ENCODE data around the gene SORCS2.
"Not testable (repeated sequence)": the region's sequence is repeated elsewhere in the genome, so short reads cannot be mapped to it uniquely, and the experiment has no call there.

The SORCS2 gene

DNA sequence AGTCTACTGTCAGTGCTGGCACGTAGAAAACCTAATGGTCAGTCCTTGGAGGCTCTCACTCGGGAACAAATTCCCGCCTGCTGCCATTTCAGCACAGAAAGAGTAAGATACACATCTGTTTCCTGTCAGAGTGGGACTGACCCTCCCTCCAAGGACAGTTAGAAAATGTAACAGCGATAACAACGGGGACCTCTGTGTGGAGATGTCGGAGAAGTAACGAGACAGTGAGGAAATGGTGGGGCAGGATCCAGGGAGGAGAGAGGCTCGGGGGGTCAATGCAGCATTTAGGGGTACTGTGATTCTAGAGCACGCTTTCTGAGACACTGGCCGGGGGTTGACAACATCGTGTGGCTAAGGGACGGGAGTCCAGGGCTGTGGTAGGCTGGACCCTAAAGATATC, 36.0 kb upstream of the SORCS2 start:
- Mint-ChIP-seq H3K27me3 (peaks cover 65% of the 10 kb centered on the region), H3K36me3 (no peaks in the 10 kb centered on the region), H3K27ac (no peak overlapping the region), H3K4me1 (no peaks in the 10 kb centered on the region), H3K4me3 (no peak overlapping the region), H3K9me3 (no peaks in the 10 kb centered on the region)
- no peak for ATAC-seq

DNA sequence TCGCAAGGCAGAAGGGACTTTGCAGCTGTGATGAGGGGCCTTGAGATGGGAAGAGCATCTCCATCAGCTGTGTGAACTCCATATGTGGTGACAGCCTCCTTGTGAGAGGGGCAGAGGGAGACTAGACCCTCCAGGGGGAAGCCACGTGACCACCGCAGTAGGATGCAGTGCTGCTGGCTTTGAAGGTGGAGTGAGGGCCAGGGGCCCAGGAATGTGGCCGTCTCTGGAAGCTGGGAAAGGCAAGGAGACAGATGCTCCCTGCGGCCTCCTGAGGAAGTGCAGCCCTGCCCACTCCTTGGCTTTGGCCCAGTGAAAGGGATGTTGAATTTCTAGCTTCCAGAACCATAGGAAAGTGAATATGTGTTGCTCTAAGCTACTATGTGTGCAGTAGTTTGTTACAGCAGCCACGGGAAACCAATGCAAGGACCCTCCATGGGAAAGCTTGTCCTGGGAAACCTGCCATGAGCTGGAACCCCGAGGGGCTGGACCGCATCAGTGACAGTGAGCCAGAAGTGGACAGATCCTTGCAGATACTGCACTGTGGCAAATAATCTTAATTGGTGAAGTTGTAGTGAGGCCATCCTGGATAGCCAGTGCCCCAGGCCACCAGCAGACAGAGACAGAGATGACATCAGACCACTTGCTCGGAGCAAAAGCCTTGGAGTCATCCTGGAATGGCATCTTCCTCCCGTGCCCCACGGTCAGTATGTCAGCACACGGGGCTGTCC, 35.4 kb upstream of the SORCS2 start:
- Mint-ChIP-seq H3K27ac (no peak overlapping the region), H3K4me1 (no peaks in the 10 kb centered on the region), H3K4me3 (no peak overlapping the region), H3K36me3 (no peaks in the 10 kb centered on the region), H3K27me3 (peaks cover 71% of the 10 kb centered on the region), H3K9me3 (no peaks in the 10 kb centered on the region)
- no peak for ATAC-seq

DNA sequence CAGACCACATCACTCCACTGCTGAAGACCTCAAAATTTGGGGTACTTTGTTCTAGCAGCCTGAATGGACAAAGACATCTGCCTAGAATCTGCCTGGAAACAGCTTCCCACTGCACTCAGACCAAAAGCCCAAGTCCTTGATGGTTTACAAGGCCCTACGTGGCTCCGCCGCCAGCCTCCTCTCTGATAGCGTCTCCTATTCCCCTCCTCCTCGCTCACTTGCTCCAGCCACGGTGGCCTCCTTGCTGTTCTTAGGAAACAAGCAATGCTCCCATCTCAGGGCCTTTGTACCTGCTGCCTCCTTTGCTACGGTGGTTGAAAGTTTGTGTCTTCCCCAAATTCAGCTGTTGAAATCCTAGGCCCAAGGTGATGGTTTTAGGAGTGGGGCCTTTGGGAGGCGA, 34.7 kb upstream of the SORCS2 start:
- H3K4me1 Mint-ChIP-seq, result no peaks in the 10 kb centered on the region
- H3K27me3 Mint-ChIP-seq, result peaks cover 74% of the 10 kb centered on the region
- no peak overlapping the region for H3K27ac Mint-ChIP-seq
- no peaks in the 10 kb centered on the region for H3K36me3 Mint-ChIP-seq
- no peak for ATAC-seq
- no peaks in the 10 kb centered on the region for H3K9me3 Mint-ChIP-seq
- no peak overlapping the region for H3K4me3 Mint-ChIP-seq

DNA sequence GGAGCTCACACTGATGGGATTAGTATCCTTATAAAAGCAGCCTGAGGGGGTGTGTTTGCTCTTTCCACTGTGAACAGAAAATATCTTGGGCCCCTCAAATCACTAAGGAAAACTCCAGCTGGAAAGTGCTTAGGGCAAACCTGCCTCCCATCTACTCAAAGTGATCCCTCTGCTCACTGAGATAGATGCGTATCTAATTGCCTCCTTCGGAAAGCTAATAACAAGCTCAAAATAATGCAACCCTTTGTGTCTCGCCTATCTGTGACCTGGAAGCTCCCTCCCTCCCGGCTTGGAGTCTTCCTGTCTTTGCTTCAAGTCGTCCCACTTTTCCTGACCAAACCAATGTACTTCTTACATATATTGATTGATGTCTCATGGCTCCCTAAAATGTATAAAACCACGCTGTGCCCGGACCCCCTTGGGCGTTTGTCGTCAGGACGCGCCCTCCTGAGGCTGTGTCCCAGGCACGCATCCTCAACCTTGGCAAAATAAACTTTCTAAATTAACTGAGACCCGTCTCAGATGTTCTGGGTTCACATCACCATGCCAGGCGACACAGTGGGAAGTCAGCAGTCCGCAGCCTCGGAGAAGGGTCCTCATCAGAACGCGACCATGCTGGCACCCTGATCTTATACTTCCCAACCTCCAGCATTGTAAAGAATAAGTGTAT, 34.1 kb upstream of the SORCS2 start:
- Mint-ChIP-seq H3K4me3 (no peak overlapping the region), H3K27ac (no peak overlapping the region), H3K4me1 (no peaks in the 10 kb centered on the region), H3K36me3 (no peaks in the 10 kb centered on the region), H3K27me3 (peaks cover 68% of the 10 kb centered on the region), H3K9me3 (no peaks in the 10 kb centered on the region)
- ATAC-seq, result no peak

DNA sequence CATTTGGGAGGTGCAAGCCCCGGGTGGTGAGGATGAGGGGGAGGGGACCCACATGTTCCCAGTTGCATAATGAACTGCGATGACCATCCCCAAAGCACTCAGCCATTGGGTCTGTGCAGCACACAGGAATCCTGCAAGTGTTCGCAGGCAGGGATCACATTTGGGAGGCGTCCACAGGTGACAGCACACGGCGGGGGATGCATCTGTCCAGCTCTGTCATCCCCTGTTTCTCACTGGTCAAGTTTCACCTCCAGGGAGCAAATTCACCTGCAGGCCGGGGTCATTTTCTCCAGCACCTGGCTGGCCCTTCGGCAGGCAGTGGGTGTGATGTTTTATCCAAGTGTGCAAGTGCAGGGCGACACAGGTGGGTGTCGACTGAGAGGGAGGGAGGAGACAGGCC, 33.3 kb upstream of the SORCS2 start:
- ATAC-seq, result no peak
- no peaks in the 10 kb centered on the region for H3K36me3 Mint-ChIP-seq
- H3K27me3 Mint-ChIP-seq, result peaks cover 60% of the 10 kb centered on the region
- H3K27ac Mint-ChIP-seq, result no peak overlapping the region
- no peaks in the 10 kb centered on the region for H3K4me1 Mint-ChIP-seq
- H3K4me3 Mint-ChIP-seq, result no peak overlapping the region
- H3K9me3 Mint-ChIP-seq, result no peaks in the 10 kb centered on the region

DNA sequence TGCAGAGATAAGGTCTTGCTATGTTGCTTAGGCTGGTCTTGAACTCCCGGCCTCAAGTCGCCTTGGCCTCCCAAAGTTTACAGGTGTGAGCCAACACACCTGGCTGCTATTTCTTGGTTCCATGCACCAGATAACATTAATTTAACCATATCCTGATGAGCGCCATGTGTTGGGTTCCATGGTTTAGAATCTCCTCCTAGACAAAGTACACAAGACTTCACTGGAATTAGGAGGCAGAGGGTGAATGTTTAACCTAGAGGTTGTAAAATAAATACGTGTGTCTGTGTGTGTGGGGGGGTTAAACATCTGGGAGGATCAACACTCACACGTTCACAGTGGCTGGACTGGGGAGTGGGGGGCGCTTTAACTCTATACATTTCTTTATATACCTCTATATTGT, 32.4 kb upstream of the SORCS2 start:
- no peak overlapping the region for H3K27ac Mint-ChIP-seq

DNA sequence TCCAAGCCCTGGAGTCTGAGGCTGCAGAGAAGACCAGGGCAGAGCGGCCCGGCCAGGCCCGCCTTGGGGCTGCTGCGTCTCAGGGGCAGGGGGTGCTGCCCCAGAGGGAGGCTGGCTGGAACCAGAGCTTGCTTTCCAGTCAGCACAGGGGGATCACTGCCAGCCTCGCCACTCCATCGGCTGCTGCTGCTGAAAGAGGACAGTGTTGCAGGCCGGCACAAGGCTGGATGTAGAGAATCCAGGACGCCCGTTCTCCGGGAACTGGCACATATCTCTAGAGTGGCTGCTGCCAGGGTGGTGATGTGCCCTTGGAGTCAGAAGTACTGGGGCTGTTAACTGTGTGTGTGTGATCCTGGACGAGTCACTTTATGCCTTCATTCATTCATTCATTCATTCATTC, 31.9 kb upstream of the SORCS2 start:
- no peak overlapping the region for H3K4me3 Mint-ChIP-seq
- H3K27ac Mint-ChIP-seq, result no peak overlapping the region
- no peaks in the 10 kb centered on the region for H3K36me3 Mint-ChIP-seq
- peaks cover 50% of the 10 kb centered on the region for H3K27me3 Mint-ChIP-seq
- ATAC-seq, result no peak
- no peaks in the 10 kb centered on the region for H3K9me3 Mint-ChIP-seq
- no peaks in the 10 kb centered on the region for H3K4me1 Mint-ChIP-seq

More for the DNA sequence above, 32.4 kb upstream of the SORCS2 start:
- Mint-ChIP-seq H3K4me1 (no peaks in the 10 kb centered on the region), H3K9me3 (no peaks in the 10 kb centered on the region), H3K27me3 (peaks cover 54% of the 10 kb centered on the region), H3K36me3 (no peaks in the 10 kb centered on the region), H3K4me3 (no peak overlapping the region)
- no peak for ATAC-seq

DNA sequence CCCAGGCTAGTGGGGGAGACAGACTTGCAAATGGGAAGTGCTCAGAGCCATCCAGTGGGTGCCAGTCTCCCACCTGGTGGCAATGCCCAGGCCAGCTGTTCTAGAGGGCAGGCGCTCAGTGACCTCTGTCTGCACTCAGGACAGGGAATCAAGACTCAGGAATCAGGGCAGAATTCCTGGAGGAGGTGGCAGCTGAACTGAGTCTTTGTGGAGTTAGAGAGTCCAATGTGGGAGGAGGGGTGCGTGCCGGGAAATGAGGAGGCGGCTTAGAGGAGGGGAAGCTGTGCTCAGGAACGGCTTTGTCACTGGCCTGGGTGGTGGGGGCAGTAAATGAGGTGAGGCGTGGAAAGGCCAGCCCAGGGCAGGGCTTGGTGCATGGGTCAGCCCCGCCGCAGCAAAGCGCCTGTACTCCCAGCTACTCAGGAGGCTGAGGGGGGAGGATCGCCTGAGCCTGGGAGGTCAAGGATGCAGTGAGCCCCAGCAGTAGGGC, 31.3 kb upstream of the SORCS2 start:
- Mint-ChIP-seq H3K36me3 (no peaks in the 10 kb centered on the region), H3K4me3 (no peak overlapping the region), H3K27me3 (peaks cover 44% of the 10 kb centered on the region), H3K27ac (no peak overlapping the region), H3K9me3 (no peaks in the 10 kb centered on the region), H3K4me1 (no peaks in the 10 kb centered on the region)
- no peak for ATAC-seq

DNA sequence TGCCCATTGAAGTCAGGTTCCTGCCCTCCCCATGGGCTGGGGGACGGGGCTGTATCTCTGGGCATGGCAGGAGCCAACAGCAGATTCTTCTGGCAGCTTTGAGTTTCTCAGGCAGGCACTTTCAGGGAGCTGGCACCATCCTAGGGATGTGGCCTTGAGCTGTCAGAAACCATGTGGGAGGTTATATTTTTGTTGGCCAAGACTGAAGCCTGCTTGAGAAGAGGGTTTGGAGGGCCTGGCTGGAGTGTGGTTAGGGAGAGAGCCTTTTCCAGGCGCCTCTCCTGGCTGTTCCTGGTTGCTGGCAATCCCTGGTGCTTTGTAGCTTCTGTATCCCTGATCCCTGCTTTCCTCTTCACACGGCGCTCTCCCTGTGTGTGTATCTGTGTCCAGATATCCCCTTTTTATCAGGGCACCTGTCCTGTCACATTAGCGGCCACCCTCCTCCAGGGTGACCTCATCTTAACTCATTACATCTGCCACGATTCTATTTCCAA, 30.6 kb upstream of the SORCS2 start:
- no peak overlapping the region for H3K27ac Mint-ChIP-seq
- H3K27me3 Mint-ChIP-seq, result peaks cover 36% of the 10 kb centered on the region
- H3K36me3 Mint-ChIP-seq, result no peaks in the 10 kb centered on the region
- H3K9me3 Mint-ChIP-seq, result no peaks in the 10 kb centered on the region
- H3K4me3 Mint-ChIP-seq, result no peak overlapping the region
- no peak for ATAC-seq
- H3K4me1 Mint-ChIP-seq, result no peaks in the 10 kb centered on the region

DNA sequence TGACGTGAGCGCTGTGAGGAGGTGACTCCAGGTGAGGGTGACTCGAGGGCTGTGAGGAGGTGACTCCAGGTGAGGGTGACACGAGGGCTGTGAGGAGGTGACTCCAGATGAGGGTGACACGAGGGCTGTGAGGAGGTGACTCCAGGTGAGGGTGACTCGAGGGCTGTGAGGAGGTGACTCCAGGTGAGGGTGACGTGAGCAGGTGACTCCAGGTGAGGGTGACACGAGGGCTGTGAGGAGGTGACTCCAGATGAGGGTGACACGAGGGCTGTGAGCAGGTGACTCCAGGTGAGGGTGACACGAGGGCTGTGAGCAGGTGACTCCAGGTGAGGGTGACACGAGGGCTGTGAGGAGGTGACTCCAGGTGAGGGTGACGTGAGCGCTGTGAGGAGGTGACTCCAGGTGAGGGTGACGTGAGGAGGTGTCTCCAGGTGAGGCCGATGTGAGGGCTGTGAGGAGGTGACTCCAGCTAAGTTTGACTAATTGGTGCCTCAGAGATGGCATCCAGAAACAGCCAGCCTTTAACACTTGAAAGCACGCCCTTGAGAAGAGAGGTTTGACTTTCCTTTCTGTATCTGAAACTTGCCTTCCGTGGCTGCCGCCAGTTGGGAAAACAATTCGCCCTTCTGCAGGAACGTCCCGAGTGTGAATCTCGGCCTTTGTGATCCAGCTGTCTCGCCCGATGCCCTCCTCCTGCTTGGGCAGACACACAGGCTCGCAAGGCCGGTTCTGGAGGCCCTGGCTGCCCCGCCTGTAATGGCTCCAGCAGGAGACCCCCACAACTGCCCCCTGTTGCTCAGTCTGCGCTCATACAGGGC, 27.1 kb upstream of the SORCS2 start:
- not testable (repeated sequence) for H3K36me3 Mint-ChIP-seq, H3K9me3 Mint-ChIP-seq, H3K4me1 Mint-ChIP-seq, H3K27ac Mint-ChIP-seq, H3K4me3 Mint-ChIP-seq, ATAC-seq
- peaks cover 29% of the 10 kb centered on the region for H3K27me3 Mint-ChIP-seq

DNA sequence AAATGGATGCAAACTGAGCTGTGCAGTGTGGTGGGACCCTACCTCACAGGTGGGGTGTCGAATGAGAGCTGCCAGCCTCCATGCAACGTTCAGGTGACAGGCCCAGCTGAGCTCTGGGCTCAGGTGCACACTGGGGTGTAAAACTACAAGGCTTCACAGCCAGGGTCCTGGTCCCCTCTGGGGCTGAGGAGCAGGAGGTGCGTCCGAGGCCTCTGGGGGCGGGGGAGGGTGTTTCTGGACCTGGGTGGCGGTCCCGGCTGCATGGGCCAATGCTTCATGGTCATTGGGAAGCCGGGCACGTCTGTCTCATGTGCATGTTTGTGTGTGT, 26.5 kb upstream of the SORCS2 start:
- Mint-ChIP-seq H3K27ac (no peak overlapping the region), H3K36me3 (no peaks in the 10 kb centered on the region), H3K4me3 (no peak overlapping the region), H3K4me1 (peaks cover 9% of the 10 kb centered on the region), H3K27me3 (peaks cover 25% of the 10 kb centered on the region), H3K9me3 (no peaks in the 10 kb centered on the region)
- ATAC-seq, result no peak

DNA sequence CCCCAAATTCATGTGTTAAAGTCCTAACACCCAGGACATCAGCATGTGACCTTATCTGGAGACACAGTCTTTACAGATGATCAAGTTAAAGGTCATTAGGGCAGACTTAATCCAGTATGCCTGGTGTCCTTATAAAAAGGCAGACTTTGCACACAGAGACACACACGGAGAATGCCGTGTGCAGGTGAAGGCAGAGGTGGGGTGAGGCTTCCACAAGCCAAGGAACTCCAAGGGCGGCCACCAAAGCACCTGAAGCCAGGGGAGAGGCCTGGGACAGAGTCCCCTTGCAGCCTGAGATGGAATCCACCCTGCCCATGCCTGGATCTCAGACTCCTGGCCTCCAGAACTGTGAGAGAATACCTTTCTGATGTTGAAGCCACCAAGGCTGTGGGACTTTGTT, 26.1 kb upstream of the SORCS2 start:
- peaks cover 9% of the 10 kb centered on the region for H3K4me1 Mint-ChIP-seq
- ATAC-seq, result no peak

DNA sequence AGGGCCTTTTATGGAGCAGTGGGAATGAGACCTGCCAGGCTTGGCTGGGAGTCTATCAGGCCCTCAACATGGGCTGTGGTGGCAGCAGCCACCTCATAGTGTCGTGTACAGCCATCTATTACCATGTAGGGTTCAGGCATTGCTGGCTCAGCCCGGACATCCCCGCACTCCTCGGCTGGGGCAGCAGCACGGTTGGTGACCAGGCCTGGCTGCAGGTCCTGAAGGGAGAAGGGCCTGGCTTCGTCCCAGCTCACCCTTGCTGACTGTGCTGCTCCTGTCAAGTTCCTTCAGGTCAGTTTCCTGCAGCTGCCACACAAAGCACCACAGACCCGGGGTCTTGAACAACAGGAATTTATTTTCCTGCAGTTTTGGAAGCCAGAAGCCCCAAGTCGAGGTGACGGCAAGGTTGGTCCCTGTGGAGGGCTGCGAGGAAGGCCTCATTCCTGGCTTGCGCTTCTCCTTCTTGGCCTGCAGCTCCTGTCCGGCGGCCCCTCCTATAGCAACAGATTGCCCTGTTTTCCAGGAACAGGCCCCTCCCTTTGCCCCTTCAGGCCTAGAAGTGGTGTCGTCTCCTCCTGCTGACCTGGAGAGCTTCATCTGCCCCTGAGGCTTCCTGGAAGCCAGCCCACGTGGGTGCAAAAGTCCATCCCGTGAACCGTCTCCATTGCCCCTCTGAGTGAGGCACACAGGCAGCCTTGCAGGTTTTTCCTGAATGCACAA, 25.2 kb upstream of the SORCS2 start:
- Mint-ChIP-seq H3K27ac (no peak overlapping the region), H3K9me3 (no peaks in the 10 kb centered on the region)
- no peak for ATAC-seq

More for the DNA sequence above, 26.1 kb upstream of the SORCS2 start:
- H3K27ac Mint-ChIP-seq, result no peak overlapping the region
- no peaks in the 10 kb centered on the region for H3K9me3 Mint-ChIP-seq
- no peaks in the 10 kb centered on the region for H3K36me3 Mint-ChIP-seq
- H3K4me3 Mint-ChIP-seq, result no peak overlapping the region
- peaks cover 21% of the 10 kb centered on the region for H3K27me3 Mint-ChIP-seq

DNA sequence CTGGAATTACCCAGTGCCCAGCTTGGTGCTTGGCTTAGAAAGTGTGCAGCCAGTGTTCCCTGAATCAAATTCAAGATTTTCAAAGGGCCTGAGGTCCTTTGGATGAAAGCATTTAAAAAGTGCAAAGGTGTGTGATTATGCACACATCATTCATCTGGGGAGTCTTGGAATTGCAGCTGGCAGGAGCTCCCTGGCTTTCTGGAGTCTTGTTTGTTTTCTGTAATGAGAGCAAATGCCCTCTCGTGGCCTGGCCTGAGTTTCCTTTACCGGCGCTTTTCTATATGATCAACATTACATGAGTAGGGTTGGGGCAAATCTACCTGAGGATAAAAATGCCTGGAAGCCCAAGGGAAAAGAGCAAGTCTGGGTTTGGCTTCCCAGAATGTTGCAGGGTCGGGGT, 24.6 kb upstream of the SORCS2 start:
- Mint-ChIP-seq H3K27ac (no peak overlapping the region), H3K36me3 (no peaks in the 10 kb centered on the region), H3K4me1 (peaks cover 13% of the 10 kb centered on the region), H3K9me3 (peaks cover 1% of the 10 kb centered on the region), H3K27me3 (peaks cover 13% of the 10 kb centered on the region), H3K4me3 (no peak overlapping the region)
- ATAC-seq, result no peak

More for the DNA sequence above, 25.2 kb upstream of the SORCS2 start:
- no peaks in the 10 kb centered on the region for H3K36me3 Mint-ChIP-seq
- H3K27me3 Mint-ChIP-seq, result peaks cover 12% of the 10 kb centered on the region
- H3K4me3 Mint-ChIP-seq, result no peak overlapping the region
- H3K4me1 Mint-ChIP-seq, result peaks cover 13% of the 10 kb centered on the region

DNA sequence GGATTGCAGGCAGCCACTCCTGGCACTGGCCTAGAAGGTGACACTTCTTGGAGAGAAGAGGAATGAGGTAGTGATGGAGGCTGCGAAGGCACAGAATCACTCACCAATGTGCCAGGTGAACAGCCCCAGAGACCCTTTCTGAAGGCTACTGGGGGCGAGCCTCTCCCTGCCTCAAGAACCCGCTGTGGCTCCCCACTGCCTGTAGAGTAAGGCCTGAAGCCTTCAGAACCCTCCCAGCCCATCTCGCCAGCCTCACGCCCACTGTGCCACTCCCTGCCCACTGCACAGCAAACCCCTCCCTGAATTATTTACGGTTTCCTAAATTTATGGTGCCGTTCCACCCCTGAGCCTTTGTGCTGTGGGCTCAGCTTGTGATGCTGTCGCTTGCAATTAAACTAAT, 24.2 kb upstream of the SORCS2 start:
- Mint-ChIP-seq H3K36me3 (no peaks in the 10 kb centered on the region), H3K4me3 (no peak overlapping the region), H3K27ac (no peak overlapping the region), H3K4me1 (peaks cover 13% of the 10 kb centered on the region), H3K27me3 (peaks cover 17% of the 10 kb centered on the region), H3K9me3 (peaks cover 3% of the 10 kb centered on the region)
- no peak for ATAC-seq
